Fibroblast of lung (primary cell): ENCODE measurements around the gene POLR1E.
"Not testable (repeated sequence)": the region's sequence is repeated elsewhere in the genome, so short reads cannot be mapped to it uniquely, and the experiment has no call there.

Source experiments
- EZH2 ChIP-seq: IDR thresholded peaks from 2 replicates; pipeline ENCODE4 v1.5.1; 2012; ENCODE audit warnings: low read length, control low read depth, mild to moderate bottlenecking; ENCODE audit errors: missing control alignments
- TF ChIP-seq, protein P1 (sequence below), 2 donors: IDR thresholded peaks in 1 of 2; conservative IDR thresholded peaks in 1 of 2; 1 replicate in 1 of 2; 2 replicates in 1 of 2; pipeline ENCODE4 v1.5.1; 2011 to 2012; ENCODE audit warnings: low read length in 2 of 2, control low read depth in 1 of 2, inconsistent platforms in 1 of 2, low read depth in 1 of 2, mild to moderate bottlenecking in 1 of 2

DNA sequence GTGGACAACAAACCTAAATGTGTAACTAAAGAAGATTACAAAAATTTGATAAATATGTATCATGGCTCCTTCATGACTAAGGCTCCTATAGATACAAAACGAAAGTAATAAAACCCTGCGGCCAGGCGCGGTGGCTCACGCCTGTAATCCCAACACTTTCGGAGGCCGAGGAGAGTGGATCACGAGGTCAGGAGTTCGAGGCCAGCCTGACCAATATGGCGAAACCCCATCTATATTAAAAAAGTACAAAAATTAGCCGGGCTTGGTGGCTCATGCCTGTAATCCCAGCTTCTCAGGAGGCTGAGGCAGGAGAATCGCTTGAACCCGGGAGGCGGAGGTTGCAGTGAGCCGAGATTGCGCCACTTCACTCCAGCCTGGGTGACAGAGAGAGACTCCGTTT lies 18.2 kb upstream of the POLR1E start:
- TF ChIP-seq, protein P1, sequence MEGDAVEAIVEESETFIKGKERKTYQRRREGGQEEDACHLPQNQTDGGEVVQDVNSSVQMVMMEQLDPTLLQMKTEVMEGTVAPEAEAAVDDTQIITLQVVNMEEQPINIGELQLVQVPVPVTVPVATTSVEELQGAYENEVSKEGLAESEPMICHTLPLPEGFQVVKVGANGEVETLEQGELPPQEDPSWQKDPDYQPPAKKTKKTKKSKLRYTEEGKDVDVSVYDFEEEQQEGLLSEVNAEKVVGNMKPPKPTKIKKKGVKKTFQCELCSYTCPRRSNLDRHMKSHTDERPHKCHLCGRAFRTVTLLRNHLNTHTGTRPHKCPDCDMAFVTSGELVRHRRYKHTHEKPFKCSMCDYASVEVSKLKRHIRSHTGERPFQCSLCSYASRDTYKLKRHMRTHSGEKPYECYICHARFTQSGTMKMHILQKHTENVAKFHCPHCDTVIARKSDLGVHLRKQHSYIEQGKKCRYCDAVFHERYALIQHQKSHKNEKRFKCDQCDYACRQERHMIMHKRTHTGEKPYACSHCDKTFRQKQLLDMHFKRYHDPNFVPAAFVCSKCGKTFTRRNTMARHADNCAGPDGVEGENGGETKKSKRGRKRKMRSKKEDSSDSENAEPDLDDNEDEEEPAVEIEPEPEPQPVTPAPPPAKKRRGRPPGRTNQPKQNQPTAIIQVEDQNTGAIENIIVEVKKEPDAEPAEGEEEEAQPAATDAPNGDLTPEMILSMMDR (conservative IDR thresholded peaks at IDR 0.05 in 1 of 2, IDR thresholded peaks at IDR 0.05 in 1 of 2; ENCODE audit: low read depth in 1 of 2, low read length in 2 of 2): not testable (repeated sequence)
- not testable (repeated sequence) for TF ChIP-seq EZH2
